GM21786 (cell line): ENCODE results near the gene ANKH.

Experiments used
- ATAC-seq: cut with Tn5 transposase; IDR thresholded peaks from one replicate; pipeline ENCODE4 v1.9.1; 2021; ENCODE audit not compliant: unreplicated experiment

Gene ANKH

GRCh38 chr5:14671414-14671813, 200.2 kb downstream of the ANKH start:
- no peak for ATAC-seq

- ATAC-seq, result no peak
Measured at GRCh38 chr5:14669975-14670374, 201.6 kb downstream of the ANKH start.

GRCh38 chr5:14669415-14669814, 202.2 kb downstream of the ANKH start:
- no peak for ATAC-seq

- no peak for ATAC-seq
Measured at GRCh38 chr5:14668181-14668591, 203.4 kb downstream of the ANKH start.

- ATAC-seq, result no peak
Measured at GRCh38 chr5:14667770-14668169, 203.8 kb downstream of the ANKH start.

GRCh38 chr5:14667290-14667689, 204.3 kb downstream of the ANKH start:
- no peak for ATAC-seq

GRCh38 chr5:14666357-14666756, 205.2 kb downstream of the ANKH start:
- no peak for ATAC-seq

GRCh38 chr5:14665949-14666348, 205.6 kb downstream of the ANKH start:
- ATAC-seq, result peak; percentile 33

GRCh38 chr5:14665101-14665822, 206.3 kb downstream of the ANKH start:
- ATAC-seq, result no peak

GRCh38 chr5:14664270-14665100, 207.1 kb downstream of the ANKH start, which contains the start of gene OTULIN:
OTULIN (plus strand) TSS chr5:14664718; CDS start chr5:14664826, 108 bp downstream.
- ATAC-seq, result peak; percentile 53

- ATAC-seq, result peak; percentile 22
Measured at GRCh38 chr5:14663734-14664269, 207.8 kb downstream of the ANKH start.

- ATAC-seq, result no peak
Measured at GRCh38 chr5:14662721-14663260, 208.8 kb downstream of the ANKH start.

- no peak for ATAC-seq
Measured at GRCh38 chr5:14660833-14661232, 210.7 kb downstream of the ANKH start.

GRCh38 chr5:14659821-14660607, 211.6 kb downstream of the ANKH start:
- ATAC-seq, result no peak

GRCh38 chr5:14656898-14657297, 214.7 kb downstream of the ANKH start:
- no peak for ATAC-seq

- no peak for ATAC-seq
Measured at GRCh38 chr5:14655146-14655741, 216.3 kb downstream of the ANKH start.
